Keratinocyte (primary cell): ENCODE measurements around the gene ZNF688.
"Not testable (repeated sequence)": the region's sequence is repeated elsewhere in the genome, so short reads cannot be mapped to it uniquely, and the experiment has no call there.

ENCODE experiments used
- EZH2 ChIP-seq: IDR thresholded peaks from one replicate; pipeline ENCODE4 v1.6.1; 2012; ENCODE audit warnings: inconsistent platforms, mild to moderate bottlenecking, low read length, moderate library complexity
- TF ChIP-seq, protein P1 (sequence below), 3 experiments: IDR thresholded peaks in 1 of 3; conservative IDR thresholded peaks in 1 of 3; optimal IDR thresholded peaks in 1 of 3; 2 replicates in 2 of 3; 3 replicates in 1 of 3; pipeline versions ENCODE3 to v1.5.1; 2011; ENCODE audit warnings: low read length in 3 of 3, mild to moderate bottlenecking in 3 of 3, moderate library complexity in 2 of 3, control low read depth in 1 of 3, inconsistent platforms in 1 of 3; ENCODE audit not compliant: insufficient read depth in 2 of 3; ENCODE audit errors: extremely low read depth in 1 of 3

- TF ChIP-seq, protein P1, sequence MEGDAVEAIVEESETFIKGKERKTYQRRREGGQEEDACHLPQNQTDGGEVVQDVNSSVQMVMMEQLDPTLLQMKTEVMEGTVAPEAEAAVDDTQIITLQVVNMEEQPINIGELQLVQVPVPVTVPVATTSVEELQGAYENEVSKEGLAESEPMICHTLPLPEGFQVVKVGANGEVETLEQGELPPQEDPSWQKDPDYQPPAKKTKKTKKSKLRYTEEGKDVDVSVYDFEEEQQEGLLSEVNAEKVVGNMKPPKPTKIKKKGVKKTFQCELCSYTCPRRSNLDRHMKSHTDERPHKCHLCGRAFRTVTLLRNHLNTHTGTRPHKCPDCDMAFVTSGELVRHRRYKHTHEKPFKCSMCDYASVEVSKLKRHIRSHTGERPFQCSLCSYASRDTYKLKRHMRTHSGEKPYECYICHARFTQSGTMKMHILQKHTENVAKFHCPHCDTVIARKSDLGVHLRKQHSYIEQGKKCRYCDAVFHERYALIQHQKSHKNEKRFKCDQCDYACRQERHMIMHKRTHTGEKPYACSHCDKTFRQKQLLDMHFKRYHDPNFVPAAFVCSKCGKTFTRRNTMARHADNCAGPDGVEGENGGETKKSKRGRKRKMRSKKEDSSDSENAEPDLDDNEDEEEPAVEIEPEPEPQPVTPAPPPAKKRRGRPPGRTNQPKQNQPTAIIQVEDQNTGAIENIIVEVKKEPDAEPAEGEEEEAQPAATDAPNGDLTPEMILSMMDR (optimal IDR thresholded peaks at IDR 0.05 in 1 of 3, IDR thresholded peaks at IDR 0.05 in 1 of 3, conservative IDR thresholded peaks at IDR 0.05 in 1 of 3; ENCODE audit: extremely low read depth in 1 of 3, insufficient read depth in 2 of 3, low read length in 3 of 3): not testable (repeated sequence)
- TF ChIP-seq EZH2: not testable (repeated sequence)
These were observed 30.5 kb downstream of the ZNF688 start for GRCh38 chr16:30540916-30541464.
